GM12878 (cell line): Measurements from ENCODE around the gene QSOX1.

ENCODE experiments used
- POLR2A ChIP-seq: IDR thresholded peaks from 2 replicates; pipeline ENCODE4 v1.6.1; 2011; ENCODE audit warnings: low read depth, mild to moderate bottlenecking, low read length
- TF ChIP-seq, protein P1 (sequence below), 3 experiments: IDR thresholded peaks in 2 of 3; conservative IDR thresholded peaks in 1 of 3; 2 replicates each; pipeline ENCODE4 v1.5.1; 2011; ENCODE audit warnings: low read depth in 3 of 3, low read length in 3 of 3, mild to moderate bottlenecking in 3 of 3, control low read depth in 2 of 3, moderate library complexity in 2 of 3, inconsistent platforms in 1 of 3, mixed read lengths in 1 of 3; ENCODE audit not compliant: control insufficient read depth in 2 of 3, insufficient read depth in 1 of 3; ENCODE audit errors: extremely low read depth in 1 of 3
- TF ChIP-seq, protein P2 (sequence below): fragments of 450-650 bp; IDR thresholded peaks from 2 replicates; pipeline ENCODE4 v1.6.1; 2016; ENCODE audit warnings: mild to moderate bottlenecking, moderate library complexity, borderline replicate concordance

DNA sequence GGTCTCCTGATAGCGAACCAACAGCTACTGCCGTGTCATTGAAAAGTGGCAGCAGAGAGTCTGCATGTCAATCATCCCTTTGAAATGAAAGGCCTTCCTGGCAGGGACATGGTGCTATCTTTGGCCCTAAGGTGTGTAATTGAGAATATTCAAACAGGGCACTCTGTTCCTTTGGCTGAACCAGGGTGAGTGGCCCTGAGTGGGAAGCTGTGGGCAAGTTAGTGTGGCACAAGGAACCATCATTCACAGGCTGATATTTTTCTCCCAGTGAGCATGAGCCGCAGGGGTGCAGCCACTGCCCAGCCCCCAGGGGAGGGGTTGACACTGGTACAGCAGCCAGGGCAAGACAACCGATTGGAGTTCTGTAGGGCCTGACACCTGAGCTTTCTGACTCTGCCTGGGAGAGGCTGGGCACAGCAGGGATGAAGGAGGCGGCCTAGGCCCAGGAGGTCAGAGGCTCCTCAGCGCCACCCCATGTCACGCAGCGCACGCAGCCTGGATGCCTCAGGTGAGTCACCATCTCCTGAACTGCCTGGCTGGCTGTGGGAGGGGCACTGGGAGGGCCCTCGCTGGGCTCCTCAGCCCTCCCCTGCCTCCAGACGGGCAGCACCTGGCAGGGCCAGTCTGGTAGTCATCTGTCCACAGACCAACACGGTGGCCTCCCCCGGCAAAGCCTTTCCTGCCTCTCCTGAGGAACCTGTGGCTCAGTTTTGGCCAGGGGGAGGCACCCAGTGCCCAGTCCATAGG, 13.2 kb downstream of the QSOX1 start:
- TF ChIP-seq, protein P1, sequence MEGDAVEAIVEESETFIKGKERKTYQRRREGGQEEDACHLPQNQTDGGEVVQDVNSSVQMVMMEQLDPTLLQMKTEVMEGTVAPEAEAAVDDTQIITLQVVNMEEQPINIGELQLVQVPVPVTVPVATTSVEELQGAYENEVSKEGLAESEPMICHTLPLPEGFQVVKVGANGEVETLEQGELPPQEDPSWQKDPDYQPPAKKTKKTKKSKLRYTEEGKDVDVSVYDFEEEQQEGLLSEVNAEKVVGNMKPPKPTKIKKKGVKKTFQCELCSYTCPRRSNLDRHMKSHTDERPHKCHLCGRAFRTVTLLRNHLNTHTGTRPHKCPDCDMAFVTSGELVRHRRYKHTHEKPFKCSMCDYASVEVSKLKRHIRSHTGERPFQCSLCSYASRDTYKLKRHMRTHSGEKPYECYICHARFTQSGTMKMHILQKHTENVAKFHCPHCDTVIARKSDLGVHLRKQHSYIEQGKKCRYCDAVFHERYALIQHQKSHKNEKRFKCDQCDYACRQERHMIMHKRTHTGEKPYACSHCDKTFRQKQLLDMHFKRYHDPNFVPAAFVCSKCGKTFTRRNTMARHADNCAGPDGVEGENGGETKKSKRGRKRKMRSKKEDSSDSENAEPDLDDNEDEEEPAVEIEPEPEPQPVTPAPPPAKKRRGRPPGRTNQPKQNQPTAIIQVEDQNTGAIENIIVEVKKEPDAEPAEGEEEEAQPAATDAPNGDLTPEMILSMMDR (IDR thresholded peaks at IDR 0.05 in 2 of 3, conservative IDR thresholded peaks at IDR 0.05 in 1 of 3; ENCODE audit: control insufficient read depth in 2 of 3, extremely low read depth in 1 of 3, insufficient read depth in 1 of 3, low read depth in 3 of 3, low read length in 3 of 3), result no peak
- TF ChIP-seq POLR2A, result no peak
- TF ChIP-seq, protein P2, sequence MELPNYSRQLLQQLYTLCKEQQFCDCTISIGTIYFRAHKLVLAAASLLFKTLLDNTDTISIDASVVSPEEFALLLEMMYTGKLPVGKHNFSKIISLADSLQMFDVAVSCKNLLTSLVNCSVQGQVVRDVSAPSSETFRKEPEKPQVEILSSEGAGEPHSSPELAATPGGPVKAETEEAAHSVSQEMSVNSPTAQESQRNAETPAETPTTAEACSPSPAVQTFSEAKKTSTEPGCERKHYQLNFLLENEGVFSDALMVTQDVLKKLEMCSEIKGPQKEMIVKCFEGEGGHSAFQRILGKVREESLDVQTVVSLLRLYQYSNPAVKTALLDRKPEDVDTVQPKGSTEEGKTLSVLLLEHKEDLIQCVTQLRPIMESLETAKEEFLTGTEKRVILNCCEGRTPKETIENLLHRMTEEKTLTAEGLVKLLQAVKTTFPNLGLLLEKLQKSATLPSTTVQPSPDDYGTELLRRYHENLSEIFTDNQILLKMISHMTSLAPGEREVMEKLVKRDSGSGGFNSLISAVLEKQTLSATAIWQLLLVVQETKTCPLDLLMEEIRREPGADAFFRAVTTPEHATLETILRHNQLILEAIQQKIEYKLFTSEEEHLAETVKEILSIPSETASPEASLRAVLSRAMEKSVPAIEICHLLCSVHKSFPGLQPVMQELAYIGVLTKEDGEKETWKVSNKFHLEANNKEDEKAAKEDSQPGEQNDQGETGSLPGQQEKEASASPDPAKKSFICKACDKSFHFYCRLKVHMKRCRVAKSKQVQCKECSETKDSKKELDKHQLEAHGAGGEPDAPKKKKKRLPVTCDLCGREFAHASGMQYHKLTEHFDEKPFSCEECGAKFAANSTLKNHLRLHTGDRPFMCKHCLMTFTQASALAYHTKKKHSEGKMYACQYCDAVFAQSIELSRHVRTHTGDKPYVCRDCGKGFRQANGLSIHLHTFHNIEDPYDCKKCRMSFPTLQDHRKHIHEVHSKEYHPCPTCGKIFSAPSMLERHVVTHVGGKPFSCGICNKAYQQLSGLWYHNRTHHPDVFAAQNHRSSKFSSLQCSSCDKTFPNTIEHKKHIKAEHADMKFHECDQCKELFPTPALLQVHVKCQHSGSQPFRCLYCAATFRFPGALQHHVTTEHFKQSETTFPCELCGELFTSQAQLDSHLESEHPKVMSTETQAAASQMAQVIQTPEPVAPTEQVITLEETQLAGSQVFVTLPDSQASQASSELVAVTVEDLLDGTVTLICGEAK, result no peak
